ENCODE data around the gene BEST1. TPM values are rescaled to one million over a fixed set of nuclear protein-coding genes. Genes with fewer than 3 reads are reported as not detected.

The BEST1 gene
- total and polyA plus RNA-seq, 2 of the 13 experiments (the other 11 are each of a cell fraction or from before 2014, with no cell fraction given) = 0.09 to 0.65 TPM

DNA sequence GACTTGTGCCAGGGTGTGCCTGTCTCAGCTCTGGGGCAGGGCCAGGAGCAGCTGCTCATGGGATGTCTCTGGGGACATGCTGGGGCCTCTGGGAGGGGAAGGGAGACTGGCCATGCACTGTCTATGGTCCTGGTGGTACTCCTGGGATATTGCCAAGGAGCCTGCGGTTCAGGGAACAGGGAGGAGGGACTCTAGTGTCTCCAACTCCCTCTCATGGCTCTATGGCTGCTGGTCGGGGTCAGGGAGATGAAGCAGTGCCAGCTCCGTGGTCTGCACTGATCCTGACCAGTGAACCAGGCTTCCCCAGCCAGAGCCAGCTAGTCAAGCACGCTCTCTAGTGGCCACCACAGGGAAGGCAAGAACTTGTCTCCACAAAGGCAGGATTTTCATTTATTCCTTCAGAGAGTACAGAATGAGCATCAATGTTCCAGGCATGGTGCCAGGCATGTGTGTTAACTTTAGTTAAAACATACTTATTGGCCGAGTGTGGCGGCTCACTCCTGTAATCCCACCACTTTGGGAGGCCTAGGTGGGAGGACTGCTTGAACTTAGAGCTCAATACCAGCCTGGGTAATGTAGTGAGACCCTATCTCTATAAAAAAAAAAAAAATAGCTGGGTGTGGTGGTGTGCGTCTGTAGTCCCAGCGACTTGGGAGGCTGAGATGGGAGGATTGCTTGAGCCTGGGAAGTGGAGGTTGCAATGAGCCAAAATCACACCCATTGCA is 2.5 kb upstream of the BEST1 start (continued):
- TF ChIP-seq, protein P1, sequence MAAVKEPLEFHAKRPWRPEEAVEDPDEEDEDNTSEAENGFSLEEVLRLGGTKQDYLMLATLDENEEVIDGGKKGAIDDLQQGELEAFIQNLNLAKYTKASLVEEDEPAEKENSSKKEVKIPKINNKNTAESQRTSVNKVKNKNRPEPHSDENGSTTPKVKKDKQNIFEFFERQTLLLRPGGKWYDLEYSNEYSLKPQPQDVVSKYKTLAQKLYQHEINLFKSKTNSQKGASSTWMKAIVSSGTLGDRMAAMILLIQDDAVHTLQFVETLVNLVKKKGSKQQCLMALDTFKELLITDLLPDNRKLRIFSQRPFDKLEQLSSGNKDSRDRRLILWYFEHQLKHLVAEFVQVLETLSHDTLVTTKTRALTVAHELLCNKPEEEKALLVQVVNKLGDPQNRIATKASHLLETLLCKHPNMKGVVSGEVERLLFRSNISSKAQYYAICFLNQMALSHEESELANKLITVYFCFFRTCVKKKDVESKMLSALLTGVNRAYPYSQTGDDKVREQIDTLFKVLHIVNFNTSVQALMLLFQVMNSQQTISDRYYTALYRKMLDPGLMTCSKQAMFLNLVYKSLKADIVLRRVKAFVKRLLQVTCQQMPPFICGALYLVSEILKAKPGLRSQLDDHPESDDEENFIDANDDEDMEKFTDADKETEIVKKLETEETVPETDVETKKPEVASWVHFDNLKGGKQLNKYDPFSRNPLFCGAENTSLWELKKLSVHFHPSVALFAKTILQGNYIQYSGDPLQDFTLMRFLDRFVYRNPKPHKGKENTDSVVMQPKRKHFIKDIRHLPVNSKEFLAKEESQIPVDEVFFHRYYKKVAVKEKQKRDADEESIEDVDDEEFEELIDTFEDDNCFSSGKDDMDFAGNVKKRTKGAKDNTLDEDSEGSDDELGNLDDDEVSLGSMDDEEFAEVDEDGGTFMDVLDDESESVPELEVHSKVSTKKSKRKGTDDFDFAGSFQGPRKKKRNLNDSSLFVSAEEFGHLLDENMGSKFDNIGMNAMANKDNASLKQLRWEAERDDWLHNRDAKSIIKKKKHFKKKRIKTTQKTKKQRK (IDR thresholded peaks at IDR 0.05; ENCODE audit: low read length) = no peak
- TF ChIP-seq ZNF703 (CRISPR knock-in tag; IDR thresholded peaks at IDR 0.05; ENCODE audit: borderline replicate concordance) = no peak
- TF ChIP-seq ZNF20 (CRISPR knock-in tag; IDR thresholded peaks at IDR 0.05) = no peak
- TF ChIP-seq ARNTL (CRISPR knock-in tag; IDR thresholded peaks at IDR 0.05) = no peak
- no peak for TF ChIP-seq NFRKB (IDR thresholded peaks at IDR 0.05)
- no peak for TF ChIP-seq TBP (CRISPR knock-in tag; IDR thresholded peaks at IDR 0.05)
- TF ChIP-seq, protein P2, sequence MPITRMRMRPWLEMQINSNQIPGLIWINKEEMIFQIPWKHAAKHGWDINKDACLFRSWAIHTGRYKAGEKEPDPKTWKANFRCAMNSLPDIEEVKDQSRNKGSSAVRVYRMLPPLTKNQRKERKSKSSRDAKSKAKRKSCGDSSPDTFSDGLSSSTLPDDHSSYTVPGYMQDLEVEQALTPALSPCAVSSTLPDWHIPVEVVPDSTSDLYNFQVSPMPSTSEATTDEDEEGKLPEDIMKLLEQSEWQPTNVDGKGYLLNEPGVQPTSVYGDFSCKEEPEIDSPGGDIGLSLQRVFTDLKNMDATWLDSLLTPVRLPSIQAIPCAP (CRISPR knock-in tag; IDR thresholded peaks at IDR 0.05; ENCODE audit: low read depth) = no peak
- no peak for TF ChIP-seq KLF6 (CRISPR knock-in tag; IDR thresholded peaks at IDR 0.05)
- no peak for TF ChIP-seq NCOA1 (CRISPR knock-in tag; IDR thresholded peaks at IDR 0.05)
- no peak for TF ChIP-seq ZNF746 (CRISPR knock-in tag; IDR thresholded peaks at IDR 0.05)
- TF ChIP-seq HCFC1 (IDR thresholded peaks at IDR 0.05; ENCODE audit: low read depth, low read length) = no peak
- TF ChIP-seq, protein P3, sequence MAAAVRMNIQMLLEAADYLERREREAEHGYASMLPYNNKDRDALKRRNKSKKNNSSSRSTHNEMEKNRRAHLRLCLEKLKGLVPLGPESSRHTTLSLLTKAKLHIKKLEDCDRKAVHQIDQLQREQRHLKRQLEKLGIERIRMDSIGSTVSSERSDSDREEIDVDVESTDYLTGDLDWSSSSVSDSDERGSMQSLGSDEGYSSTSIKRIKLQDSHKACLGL (CRISPR knock-in tag; IDR thresholded peaks at IDR 0.05) = no peak
- TF ChIP-seq ATM (IDR thresholded peaks at IDR 0.05; ENCODE audit: borderline replicate concordance) = no peak
- TF ChIP-seq SP2 (CRISPR knock-in tag; IDR thresholded peaks at IDR 0.05) = no peak
- TF ChIP-seq ZMYM2 (CRISPR knock-in tag; IDR thresholded peaks at IDR 0.05) = no peak
- no peak for TF ChIP-seq ZNF24 (IDR thresholded peaks at IDR 0.05)
- TF ChIP-seq THAP11 (CRISPR knock-in tag; IDR thresholded peaks at IDR 0.05) = peak; percentile 58; the same call in 1 of the 2 replicates
- no peak for TF ChIP-seq CREB1 (IDR thresholded peaks at IDR 0.05)
- no peak for TF ChIP-seq CREB1 (CRISPR knock-in tag; IDR thresholded peaks at IDR 0.05)
- TF ChIP-seq, protein P4, sequence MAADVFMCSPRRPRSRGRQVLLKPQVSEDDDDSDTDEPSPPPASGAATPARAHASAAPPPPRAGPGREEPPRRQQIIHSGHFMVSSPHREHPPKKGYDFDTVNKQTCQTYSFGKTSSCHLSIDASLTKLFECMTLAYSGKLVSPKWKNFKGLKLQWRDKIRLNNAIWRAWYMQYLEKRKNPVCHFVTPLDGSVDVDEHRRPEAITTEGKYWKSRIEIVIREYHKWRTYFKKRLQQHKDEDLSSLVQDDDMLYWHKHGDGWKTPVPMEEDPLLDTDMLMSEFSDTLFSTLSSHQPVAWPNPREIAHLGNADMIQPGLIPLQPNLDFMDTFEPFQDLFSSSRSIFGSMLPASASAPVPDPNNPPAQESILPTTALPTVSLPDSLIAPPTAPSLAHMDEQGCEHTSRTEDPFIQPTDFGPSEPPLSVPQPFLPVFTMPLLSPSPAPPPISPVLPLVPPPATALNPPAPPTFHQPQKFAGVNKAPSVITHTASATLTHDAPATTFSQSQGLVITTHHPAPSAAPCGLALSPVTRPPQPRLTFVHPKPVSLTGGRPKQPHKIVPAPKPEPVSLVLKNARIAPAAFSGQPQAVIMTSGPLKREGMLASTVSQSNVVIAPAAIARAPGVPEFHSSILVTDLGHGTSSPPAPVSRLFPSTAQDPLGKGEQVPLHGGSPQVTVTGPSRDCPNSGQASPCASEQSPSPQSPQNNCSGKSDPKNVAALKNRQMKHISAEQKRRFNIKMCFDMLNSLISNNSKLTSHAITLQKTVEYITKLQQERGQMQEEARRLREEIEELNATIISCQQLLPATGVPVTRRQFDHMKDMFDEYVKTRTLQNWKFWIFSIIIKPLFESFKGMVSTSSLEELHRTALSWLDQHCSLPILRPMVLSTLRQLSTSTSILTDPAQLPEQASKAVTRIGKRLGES (CRISPR knock-in tag; IDR thresholded peaks at IDR 0.05; ENCODE audit: borderline replicate concordance) = no peak
- TF ChIP-seq, protein P5, sequence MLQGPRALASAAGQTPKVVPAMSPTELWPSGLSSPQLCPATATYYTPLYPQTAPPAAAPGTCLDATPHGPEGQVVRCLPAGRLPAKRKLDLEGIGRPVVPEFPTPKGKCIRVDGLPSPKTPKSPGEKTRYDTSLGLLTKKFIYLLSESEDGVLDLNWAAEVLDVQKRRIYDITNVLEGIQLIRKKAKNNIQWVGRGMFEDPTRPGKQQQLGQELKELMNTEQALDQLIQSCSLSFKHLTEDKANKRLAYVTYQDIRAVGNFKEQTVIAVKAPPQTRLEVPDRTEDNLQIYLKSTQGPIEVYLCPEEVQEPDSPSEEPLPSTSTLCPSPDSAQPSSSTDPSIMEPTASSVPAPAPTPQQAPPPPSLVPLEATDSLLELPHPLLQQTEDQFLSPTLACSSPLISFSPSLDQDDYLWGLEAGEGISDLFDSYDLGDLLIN (CRISPR knock-in tag; IDR thresholded peaks at IDR 0.05; ENCODE audit: borderline replicate concordance) = no peak
- TF ChIP-seq ZNF75D (CRISPR knock-in tag; IDR thresholded peaks at IDR 0.05; ENCODE audit: borderline replicate concordance) = no peak
- no peak for TF ChIP-seq MAZ (IDR thresholded peaks at IDR 0.05; ENCODE audit: borderline replicate concordance, low read depth, low read length)
- no peak for TF ChIP-seq MAZ (CRISPR knock-in tag; IDR thresholded peaks at IDR 0.05; ENCODE audit: low read depth)
